Breast epithelium (tissue), 3 donors: Measurements from ENCODE around the gene FGF2.

Experiments used
- CTCF ChIP-seq, 3 donors: fragments of 450-650 bp; IDR thresholded peaks; one replicate each; pipeline ENCODE4 v1.5.1; 2016 to 2017; ENCODE audit warnings: antibody characterized with exemption in 3 of 3, mild to moderate bottlenecking in 3 of 3, moderate library complexity in 3 of 3
- POLR2A ChIP-seq: fragments of 450-650 bp; IDR thresholded peaks from one replicate; pipeline ENCODE4 v1.6.1; 2016; ENCODE audit warnings: antibody characterized with exemption, mild to moderate bottlenecking, moderate library complexity
- POLR2AphosphoS5 ChIP-seq, 3 donors: sonication (generic); formaldehyde crosslinking; IDR thresholded peaks; one replicate each; pipeline ENCODE4 v1.6.1; 2017; ENCODE audit warnings: antibody characterized with exemption in 3 of 3

- TF ChIP-seq CTCF (IDR thresholded peaks at IDR 0.05) (no peak), POLR2A (no peak), POLR2AphosphoS5 (IDR thresholded peaks at IDR 0.05) (no peak)
These were observed 38.8 kb downstream of the FGF2 start for GRCh38 chr4:122865425-122865824.
